Endothelial cell of umbilical vein (primary cell): ENCODE measurements around the gene PRKRIP1. TPM values are rescaled to one million over a fixed set of nuclear protein-coding genes. Genes with fewer than 3 reads are reported as not detected.

Experiments
- BruUV-seq: library from RNA; stranded (reverse); fragments of 400-500 nt; replicated peaks from 2 replicates; lab custom pipeline; 2021; lab: Mats Ljungman, UMichigan
- CTCF ChIA-PET: fragments of 300-600, 350-600 bp; sonication (Branson Sonifier 250); formaldehyde crosslinking; loops from one replicate; lab custom pipeline; 2021; ENCODE audit warnings: antibody characterized with exemption, inconsistent platforms; lab: Charles Lee
- POLR2A ChIA-PET: fragments of 300-600, 350-600 bp; sonication (Branson Sonifier 250); formaldehyde crosslinking; loops from one replicate; lab custom pipeline; 2021; ENCODE audit warnings: antibody characterized with exemption, inconsistent platforms; lab: Charles Lee
- DNase-seq: peaks from one replicate; pipeline ENCODE4 v3.0.0-alpha.2; 2011; ENCODE audit warnings: low read depth, low spot score
- FAIRE-seq: peaks from 2 replicates; lab custom pipeline; 2011; peaks lifted over from hg19 to GRCh38; lab: Jason Lieb, UNC
- H2AFZ ChIP-seq: 2 replicates; pipeline ENCODE4 v1.6.0; 2012; ENCODE audit warnings: low read depth, low read length, control low read depth, inconsistent platforms
- H3K27ac ChIP-seq: 2 replicates; pipeline ENCODE4 v1.5.1; 2011; ENCODE audit warnings: low read depth, mild to moderate bottlenecking, control low read depth, low read length, moderate library complexity; ENCODE audit not compliant: insufficient read depth
- H3K27me3 ChIP-seq, 2 experiments: 2 replicates each; pipeline versions ENCODE4 v1.6.0 to v1.6.1; 2011; ENCODE audit warnings: low read length in 2 of 2, mixed read lengths in 1 of 2; ENCODE audit not compliant: control insufficient read depth in 2 of 2, insufficient read depth in 2 of 2
- H3K36me3 ChIP-seq, 2 experiments: 2 replicates in 1 of 2; 3 replicates in 1 of 2; pipeline ENCODE4 v1.5.1; 2011; ENCODE audit warnings: low read length in 2 of 2, mild to moderate bottlenecking in 1 of 2, moderate library complexity in 1 of 2; ENCODE audit not compliant: control insufficient read depth in 2 of 2, insufficient read depth in 2 of 2; ENCODE audit errors: extremely low read depth in 1 of 2
- H3K4me1 ChIP-seq: 3 replicates; pipeline ENCODE4 v1.5.1; 2011; ENCODE audit warnings: mild to moderate bottlenecking, low read length; ENCODE audit not compliant: control insufficient read depth, insufficient read depth; ENCODE audit errors: extremely low read depth
- H3K4me2 ChIP-seq: 2 replicates; pipeline ENCODE4 v1.6.1; 2011; ENCODE audit warnings: low read length, control low read depth, mixed read lengths; ENCODE audit not compliant: insufficient read depth
- H3K4me3 ChIP-seq, 3 experiments: fragments of 200-600 bp in 1 of 3; sonication (generic), shearing (Covaris generic) in 1 of 3; replicated peaks in 1 of 3; 2 replicates each; pipeline ENCODE4 v1.5.1; 2011 to 2016; ENCODE audit warnings: control low read depth in 3 of 3, low read length in 3 of 3, mild to moderate bottlenecking in 2 of 3, inconsistent platforms in 1 of 3, low read depth in 1 of 3, moderate library complexity in 1 of 3; ENCODE audit not compliant: insufficient read depth in 1 of 3
- H3K79me2 ChIP-seq: 2 replicates; pipeline ENCODE4 v1.6.0; 2012; ENCODE audit warnings: low read length, inconsistent platforms; ENCODE audit not compliant: control insufficient read depth, insufficient read depth
- H3K9ac ChIP-seq: replicated peaks from 2 replicates; pipeline ENCODE3; 2011; ENCODE audit warnings: low read length, control low read depth; ENCODE audit not compliant: insufficient read depth; ENCODE audit errors: extremely low read depth
- H3K9me1 ChIP-seq: replicated peaks from 3 replicates; pipeline ENCODE4 v1.6.0; 2011; ENCODE audit warnings: mild to moderate bottlenecking, low read length; ENCODE audit not compliant: control insufficient read depth, insufficient read depth; ENCODE audit errors: extremely low read depth
- H3K9me3 ChIP-seq: replicated peaks from 2 replicates; pipeline ENCODE4 v1.5.1; 2012; ENCODE audit warnings: low read length, inconsistent platforms; ENCODE audit not compliant: control insufficient read depth, insufficient read depth
- H4K20me1 ChIP-seq: replicated peaks from 2 replicates; pipeline ENCODE3; 2011; ENCODE audit warnings: mild to moderate bottlenecking, low read length; ENCODE audit not compliant: control insufficient read depth, insufficient read depth; ENCODE audit errors: extremely low read depth
- FOS ChIP-seq: IDR thresholded peaks from 2 replicates; pipeline ENCODE4 v1.6.1; 2011; ENCODE audit warnings: mild to moderate bottlenecking, low read length, moderate library complexity, borderline replicate concordance; ENCODE audit not compliant: insufficient read depth
- GATA2 ChIP-seq: IDR thresholded peaks from 2 replicates; pipeline ENCODE4 v1.7.0; 2011; ENCODE audit warnings: low read depth, mild to moderate bottlenecking, moderate library complexity, mixed read lengths, low read length; ENCODE audit not compliant: insufficient read length, insufficient read depth
- dilution Hi-C: fragments of 300-500 bp; cut with MboI; formaldehyde crosslinking; loops from one replicate; pipeline ENCODE4 v1.15.0; 2019; ENCODE audit warnings: low sequenced_read_pairs; ENCODE audit not compliant: extremely low pct_ligation_motif_present
- intact Hi-C: fragments of 100-400 bp; cut with micrococcal nuclease; formaldehyde crosslinking; loops from one replicate; pipeline ENCODE4 v1.10.0; 2022
- polyA plus RNA-seq, 4 experiments: library from polyadenylated mRNA; depleted of rRNA in 3 of 4; stranded (reverse) in 3 of 4; unstranded in 1 of 4; fragments of >200 nt; gene quantifications; 2 replicates each; pipeline versions ENCODE4 v1.2.1 to v1.2.3, GENCODE V29; 2011 to 2012; ENCODE audit warnings: missing spikeins in 1 of 4
- total RNA-seq: library from RNA; stranded (reverse); gene quantifications from 2 replicates; pipeline ENCODE4 v1.2.3, GENCODE V29; 2021
- TF ChIP-seq, protein P1 (sequence below): IDR thresholded peaks from 2 replicates; pipeline ENCODE4 v1.6.1; 2011; ENCODE audit not compliant: insufficient read depth, insufficient read length
- TF ChIP-seq, protein P2 (sequence below), 2 donors: IDR thresholded peaks; 1 replicate in 1 of 2; 2 replicates in 1 of 2; pipeline ENCODE4 v1.5.1; 2011; ENCODE audit warnings: low read length in 2 of 2, mild to moderate bottlenecking in 2 of 2, moderate library complexity in 2 of 2, control low read depth in 1 of 2, inconsistent platforms in 1 of 2, low read depth in 1 of 2; ENCODE audit not compliant: insufficient read depth in 1 of 2; ENCODE audit errors: extremely low read depth in 1 of 2

Gene PRKRIP1
- total and polyA plus RNA-seq, 2 donors (not counting 3 experiments of a cell fraction or from before 2014, with no cell fraction given), result 16.1 to 26.1 TPM

DNA sequence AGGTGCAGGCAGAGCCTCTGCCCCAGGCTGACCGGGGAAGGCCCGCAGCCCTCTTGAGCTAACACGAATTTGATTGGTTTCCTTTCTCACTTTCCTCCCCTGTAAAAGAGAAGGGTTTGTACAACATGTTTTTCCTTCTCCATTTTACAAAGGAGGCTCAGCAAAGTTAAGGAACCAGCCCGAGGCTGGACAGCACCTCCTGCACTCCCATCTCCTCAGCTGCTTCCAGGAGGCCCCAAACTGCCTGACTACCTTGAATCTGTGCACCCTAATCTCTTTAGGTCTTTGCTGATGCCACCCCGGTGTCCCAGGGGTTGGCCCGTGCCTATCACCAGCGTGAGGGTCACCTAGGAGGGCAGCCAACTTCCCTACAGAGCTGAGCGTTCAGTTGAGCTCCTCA lies 64.3 kb downstream of the PRKRIP1 start:
- DNase-seq, result no peak
- Histone ChIP-seq H3K9me1 (no peaks in the 10 kb centered on the region), H3K79me2 (peaks cover 6% of the 10 kb centered on the region), H2AFZ (no peak overlapping the region), H3K4me3 (no peak overlapping the region), H3K4me2 (no peak overlapping the region), H3K27me3 (no peaks in the 10 kb centered on the region), H4K20me1 (no peaks in the 10 kb centered on the region), H3K9me3 (no peaks in the 10 kb centered on the region), H3K9ac (no peak overlapping the region), H3K27ac (no peak overlapping the region), H3K36me3 (peaks cover 4 to 9% of the 10 kb centered on the region in 2 experiments), H3K4me1 (peaks cover 4% of the 10 kb centered on the region)
- ChIA-PET POLR2A (no interaction called here), CTCF (interaction anchor here (0.8 kb wide), 1 partner anchor 56 kb away, joined by 3 read pairs; no protein-coding TSS in a partner anchor)
- FAIRE-seq, result no peak
- no TSS peak for BruUV-seq
- TF ChIP-seq, protein P1, sequence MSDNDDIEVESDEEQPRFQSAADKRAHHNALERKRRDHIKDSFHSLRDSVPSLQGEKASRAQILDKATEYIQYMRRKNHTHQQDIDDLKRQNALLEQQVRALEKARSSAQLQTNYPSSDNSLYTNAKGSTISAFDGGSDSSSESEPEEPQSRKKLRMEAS, result no peak
- TF ChIP-seq FOS, result no peak
- TF ChIP-seq, protein P2, sequence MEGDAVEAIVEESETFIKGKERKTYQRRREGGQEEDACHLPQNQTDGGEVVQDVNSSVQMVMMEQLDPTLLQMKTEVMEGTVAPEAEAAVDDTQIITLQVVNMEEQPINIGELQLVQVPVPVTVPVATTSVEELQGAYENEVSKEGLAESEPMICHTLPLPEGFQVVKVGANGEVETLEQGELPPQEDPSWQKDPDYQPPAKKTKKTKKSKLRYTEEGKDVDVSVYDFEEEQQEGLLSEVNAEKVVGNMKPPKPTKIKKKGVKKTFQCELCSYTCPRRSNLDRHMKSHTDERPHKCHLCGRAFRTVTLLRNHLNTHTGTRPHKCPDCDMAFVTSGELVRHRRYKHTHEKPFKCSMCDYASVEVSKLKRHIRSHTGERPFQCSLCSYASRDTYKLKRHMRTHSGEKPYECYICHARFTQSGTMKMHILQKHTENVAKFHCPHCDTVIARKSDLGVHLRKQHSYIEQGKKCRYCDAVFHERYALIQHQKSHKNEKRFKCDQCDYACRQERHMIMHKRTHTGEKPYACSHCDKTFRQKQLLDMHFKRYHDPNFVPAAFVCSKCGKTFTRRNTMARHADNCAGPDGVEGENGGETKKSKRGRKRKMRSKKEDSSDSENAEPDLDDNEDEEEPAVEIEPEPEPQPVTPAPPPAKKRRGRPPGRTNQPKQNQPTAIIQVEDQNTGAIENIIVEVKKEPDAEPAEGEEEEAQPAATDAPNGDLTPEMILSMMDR (IDR thresholded peaks at IDR 0.05; ENCODE audit: extremely low read depth in 1 of 2, insufficient read depth in 1 of 2, low read depth in 1 of 2, low read length in 2 of 2), result no peak
- no peak for TF ChIP-seq GATA2
- dilution Hi-C loops, result no loop called here
- intact Hi-C loops, result no loop called here
